Measurements from ENCODE around the gene GPR89A.
A peak's percentile ranks its signal among the peaks of the same experiment; 100 is the strongest.

The GPR89A gene

DNA sequence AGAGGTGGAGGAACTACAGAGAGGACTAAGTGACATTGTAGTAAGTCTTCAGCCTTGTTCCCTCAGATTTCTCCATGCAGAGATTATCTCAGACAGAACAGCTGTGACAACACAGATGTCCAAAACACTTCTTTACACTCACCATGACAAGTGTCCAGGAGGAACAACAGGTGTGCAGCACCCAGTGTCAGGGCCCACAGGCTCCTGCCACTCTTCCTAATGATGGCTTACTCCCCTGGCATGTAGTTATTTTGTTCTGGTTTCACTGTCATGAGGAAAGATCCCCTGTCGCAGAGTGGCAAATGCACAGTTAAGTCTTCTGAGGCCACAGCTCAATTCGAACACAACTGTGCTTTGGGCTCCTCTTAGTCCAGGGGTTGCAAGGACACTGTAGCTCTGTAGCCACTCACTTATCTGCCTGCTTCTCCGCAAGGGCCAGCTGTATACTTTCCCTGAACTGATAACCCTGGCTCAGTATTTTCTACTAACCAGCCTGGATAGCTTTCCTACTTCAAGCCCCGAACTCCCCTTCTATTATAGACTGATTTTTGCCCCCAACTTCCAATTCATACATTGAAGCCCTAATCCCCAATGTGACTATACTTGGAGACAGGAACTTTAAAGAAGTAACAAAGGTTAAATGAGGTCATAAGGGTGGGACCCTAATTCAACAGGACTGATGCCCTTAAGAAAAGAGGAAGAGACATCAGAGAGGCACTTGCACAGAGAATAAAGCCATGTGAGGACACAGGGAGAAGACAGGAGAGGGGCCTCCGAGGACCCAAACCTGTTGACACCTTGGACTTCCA lies 88.2 kb downstream of the GPR89A start:
- H3K4me1 ChIP-seq (ENCODE audit: control insufficient read depth, insufficient read depth, low read depth, low read length), result peaks cover 2% of the 10 kb centered on the region

DNA sequence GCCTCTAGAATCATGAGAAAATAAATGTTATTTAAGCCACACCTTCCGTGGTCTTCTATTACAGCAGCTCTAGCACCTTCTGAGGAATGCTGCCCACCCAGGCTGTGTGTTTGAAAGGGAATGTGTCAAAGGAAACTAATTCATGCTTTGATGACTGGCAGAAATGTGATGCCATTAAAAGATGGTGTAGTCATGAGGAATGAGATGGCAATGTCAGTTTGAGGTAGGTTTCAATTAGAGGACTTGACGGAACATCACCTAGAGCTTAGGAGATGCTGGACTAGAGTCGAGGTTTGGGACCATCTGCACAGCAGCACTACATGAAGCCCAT lies 88.8 kb downstream of the GPR89A start:
- Histone ChIP-seq H3K4me1 (ENCODE audit: control insufficient read depth, insufficient read depth, low read depth, low read length) (peaks cover 2% of the 10 kb centered on the region), H4K91ac (ENCODE audit: low read length) (no peak overlapping the region), H3K14ac (ENCODE audit: low read length in 2 of 2) (no peak overlapping the region), H4K8ac (ENCODE audit: low read length) (no peak overlapping the region), H3K18ac (ENCODE audit: low read depth in 1 of 2, low read length in 2 of 2) (no peak overlapping the region), H2BK5ac (ENCODE audit: low read depth, low read length, poor library complexity, severe bottlenecking) (no peak overlapping the region), H3K79me1 (replicated peaks; ENCODE audit: low read length, poor library complexity, severe bottlenecking) (peaks cover 4% of the 10 kb centered on the region), H3K4me2 (ENCODE audit: low read length, poor library complexity, severe bottlenecking) (no peak overlapping the region), H3K27me3 (ENCODE audit: control insufficient read depth in 1 of 2, insufficient read depth in 1 of 2, low read length in 2 of 2) (peaks cover 0 to 12% of the 10 kb centered on the region in 2 experiments), H2AK5ac (ENCODE audit: low read length, severe bottlenecking) (no peak overlapping the region), H3K23ac (ENCODE audit: low read length in 2 of 2) (no peak overlapping the region), H2BK15ac (ENCODE audit: low read depth, poor library complexity, severe bottlenecking) (no peak overlapping the region), H2BK120ac (ENCODE audit: low read depth, low read length) (no peak overlapping the region), H2BK12ac (ENCODE audit: low read length in 2 of 2) (no peak overlapping the region), H3K4ac (ENCODE audit: low read depth in 1 of 2, low read length in 2 of 2) (no peak overlapping the region), H2AFZ (ENCODE audit: low read depth, low read length) (no peak overlapping the region), H3K36me3 (ENCODE audit: control insufficient read depth in 1 of 2, insufficient read depth in 2 of 2, low read depth in 1 of 2, low read length in 2 of 2) (no peaks in the 10 kb centered on the region), H3K4me3 (ENCODE audit: insufficient read depth in 1 of 2, low read depth in 1 of 2, low read length in 2 of 2) (no peak overlapping the region), H3K9me3 (ENCODE audit: control insufficient read depth, low read length) (no peaks in the 10 kb centered on the region), H3K9ac (ENCODE audit: low read length) (no peak overlapping the region), H3K27ac (ENCODE audit: low read length, poor library complexity, severe bottlenecking) (no peak overlapping the region)
- DNase-seq, result no peak
- 98% methylated on average over 3 of the region's 3 CpGs for WGBS

More for the DNA sequence above, 88.2 kb downstream of the GPR89A start:
- Histone ChIP-seq H2BK15ac (ENCODE audit: low read depth, poor library complexity, severe bottlenecking) (no peak overlapping the region), H3K9me3 (ENCODE audit: control insufficient read depth, low read length) (no peaks in the 10 kb centered on the region), H3K14ac (ENCODE audit: low read length in 2 of 2) (no peak overlapping the region), H2AFZ (ENCODE audit: low read depth, low read length) (no peak overlapping the region), H2BK120ac (ENCODE audit: low read depth, low read length) (no peak overlapping the region), H2BK12ac (ENCODE audit: low read length in 2 of 2) (no peak overlapping the region), H4K91ac (ENCODE audit: low read length) (no peak overlapping the region), H2AK5ac (ENCODE audit: low read length, severe bottlenecking) (no peak overlapping the region), H3K18ac (ENCODE audit: low read depth in 1 of 2, low read length in 2 of 2) (no peak overlapping the region), H3K23ac (ENCODE audit: low read length in 2 of 2) (no peak overlapping the region), H3K79me1 (replicated peaks; ENCODE audit: low read length, poor library complexity, severe bottlenecking) (peaks cover 4% of the 10 kb centered on the region), H3K9ac (ENCODE audit: low read length) (no peak overlapping the region), H3K4me3 (ENCODE audit: insufficient read depth in 1 of 2, low read depth in 1 of 2, low read length in 2 of 2) (no peak overlapping the region), H3K4me2 (ENCODE audit: low read length, poor library complexity, severe bottlenecking) (no peak overlapping the region), H3K27ac (ENCODE audit: low read length, poor library complexity, severe bottlenecking) (no peak overlapping the region), H3K4ac (ENCODE audit: low read depth in 1 of 2, low read length in 2 of 2) (no peak overlapping the region), H2BK5ac (ENCODE audit: low read depth, low read length, poor library complexity, severe bottlenecking) (no peak overlapping the region), H3K27me3 (ENCODE audit: control insufficient read depth in 1 of 2, insufficient read depth in 1 of 2, low read length in 2 of 2) (peaks cover 0 to 12% of the 10 kb centered on the region in 2 experiments), H4K8ac (ENCODE audit: low read length) (no peak overlapping the region), H3K36me3 (ENCODE audit: control insufficient read depth in 1 of 2, insufficient read depth in 2 of 2, low read depth in 1 of 2, low read length in 2 of 2) (no peaks in the 10 kb centered on the region)
- DNase-seq, result no peak
- 80% methylated on average over 5 of the region's 5 CpGs for WGBS

GRCh38 chr1:145701306-145701862 lies 93.6 kb downstream of the GPR89A start:
- Histone ChIP-seq H4K91ac (ENCODE audit: low read length) (no peak overlapping the region), H3K23ac (ENCODE audit: low read length in 2 of 2) (no peak overlapping the region)
- WGBS, result 85% methylated on average over 2 of the region's 2 CpGs

DNA sequence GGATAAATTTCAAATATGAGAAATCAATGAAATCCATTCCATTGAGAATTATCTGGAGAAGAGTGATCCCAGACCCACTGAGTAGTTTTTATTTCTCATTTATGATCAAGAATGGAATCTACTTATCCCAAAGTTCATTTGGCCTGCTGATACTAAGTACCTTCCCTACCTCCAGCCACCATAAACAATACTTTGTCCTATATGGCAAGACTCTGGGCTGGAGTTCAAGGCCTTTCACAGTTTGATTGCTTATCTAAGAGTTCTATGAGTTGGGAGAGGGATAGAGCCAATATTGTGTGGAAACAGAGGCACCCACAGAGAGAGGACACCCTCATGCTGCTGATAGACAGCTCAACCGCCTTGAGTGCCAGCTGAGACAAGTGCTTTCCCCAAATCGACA lies 94.3 kb downstream of the GPR89A start:
- DNase-seq, result no peak
- H3K4me2 ChIP-seq (ENCODE audit: low read length, poor library complexity, severe bottlenecking), result no peak overlapping the region
- H2AFZ ChIP-seq (ENCODE audit: low read depth, low read length), result no peak overlapping the region
- H2BK120ac ChIP-seq (ENCODE audit: low read depth, low read length), result no peak overlapping the region
- no peak overlapping the region for H3K4ac ChIP-seq (ENCODE audit: low read depth in 1 of 2, low read length in 2 of 2)
- no peak overlapping the region for H3K14ac ChIP-seq (ENCODE audit: low read length in 2 of 2)
- H3K9me3 ChIP-seq (ENCODE audit: control insufficient read depth, low read length), result no peaks in the 10 kb centered on the region
- no peaks in the 10 kb centered on the region for H3K36me3 ChIP-seq (ENCODE audit: control insufficient read depth in 1 of 2, insufficient read depth in 2 of 2, low read depth in 1 of 2, low read length in 2 of 2)
- no peak overlapping the region for H2BK5ac ChIP-seq (ENCODE audit: low read depth, low read length, poor library complexity, severe bottlenecking)
- H4K8ac ChIP-seq (ENCODE audit: low read length), result no peak overlapping the region
- H3K23ac ChIP-seq (ENCODE audit: low read length in 2 of 2), result no peak overlapping the region
- H3K9ac ChIP-seq (ENCODE audit: low read length), result no peak overlapping the region
- H4K91ac ChIP-seq (ENCODE audit: low read length), result no peak overlapping the region
- H3K4me1 ChIP-seq (ENCODE audit: control insufficient read depth, insufficient read depth, low read depth, low read length), result peaks cover 8% of the 10 kb centered on the region
- WGBS, result 92% methylated on average over 2 of the region's 2 CpGs
- peaks cover 0 to 12% of the 10 kb centered on the region in 2 experiments for H3K27me3 ChIP-seq (ENCODE audit: control insufficient read depth in 1 of 2, insufficient read depth in 1 of 2, low read length in 2 of 2)
- no peak overlapping the region for H2AK5ac ChIP-seq (ENCODE audit: low read length, severe bottlenecking)
- no peak overlapping the region for H3K27ac ChIP-seq (ENCODE audit: low read length, poor library complexity, severe bottlenecking)
- no peak overlapping the region for H3K18ac ChIP-seq (ENCODE audit: low read depth in 1 of 2, low read length in 2 of 2)
- no peak overlapping the region for H2BK15ac ChIP-seq (ENCODE audit: low read depth, poor library complexity, severe bottlenecking)
- H3K79me1 ChIP-seq (replicated peaks; ENCODE audit: low read length, poor library complexity, severe bottlenecking), result peaks cover 4% of the 10 kb centered on the region
- no peak overlapping the region for H2BK12ac ChIP-seq (ENCODE audit: low read length in 2 of 2)
- no peak overlapping the region for H3K4me3 ChIP-seq (ENCODE audit: insufficient read depth in 1 of 2, low read depth in 1 of 2, low read length in 2 of 2)

More at GRCh38 chr1:145701306-145701862, 93.6 kb downstream of the GPR89A start:
- peak overlapping the region in 1 of 2 experiments; percentile 65 for H3K14ac ChIP-seq (ENCODE audit: low read length in 2 of 2)
- no peak overlapping the region for H3K4ac ChIP-seq (ENCODE audit: low read depth in 1 of 2, low read length in 2 of 2)
- H3K4me2 ChIP-seq (ENCODE audit: low read length, poor library complexity, severe bottlenecking), result no peak overlapping the region
- no peak overlapping the region for H4K8ac ChIP-seq (ENCODE audit: low read length)
- H2BK15ac ChIP-seq (ENCODE audit: low read depth, poor library complexity, severe bottlenecking), result no peak overlapping the region
- no peak overlapping the region for H3K18ac ChIP-seq (ENCODE audit: low read depth in 1 of 2, low read length in 2 of 2)
- peak overlapping the region; percentile 39 for H3K27ac ChIP-seq (ENCODE audit: low read length, poor library complexity, severe bottlenecking)
- H2BK5ac ChIP-seq (ENCODE audit: low read depth, low read length, poor library complexity, severe bottlenecking), result no peak overlapping the region
- H3K36me3 ChIP-seq (ENCODE audit: control insufficient read depth in 1 of 2, insufficient read depth in 2 of 2, low read depth in 1 of 2, low read length in 2 of 2), result no peaks in the 10 kb centered on the region
- DNase-seq, result peak; percentile 29
- H2AFZ ChIP-seq (ENCODE audit: low read depth, low read length), result no peak overlapping the region
- no peak overlapping the region for H2BK120ac ChIP-seq (ENCODE audit: low read depth, low read length)
- H3K9ac ChIP-seq (ENCODE audit: low read length), result no peak overlapping the region
- peaks cover 5% of the 10 kb centered on the region for H3K4me1 ChIP-seq (ENCODE audit: control insufficient read depth, insufficient read depth, low read depth, low read length)
- H2AK5ac ChIP-seq (ENCODE audit: low read length, severe bottlenecking), result no peak overlapping the region
- H3K79me1 ChIP-seq (replicated peaks; ENCODE audit: low read length, poor library complexity, severe bottlenecking), result peaks cover 4% of the 10 kb centered on the region
- H2BK12ac ChIP-seq (ENCODE audit: low read length in 2 of 2), result no peak overlapping the region
- H3K9me3 ChIP-seq (ENCODE audit: control insufficient read depth, low read length), result no peaks in the 10 kb centered on the region
- no peak overlapping the region for H3K4me3 ChIP-seq (ENCODE audit: insufficient read depth in 1 of 2, low read depth in 1 of 2, low read length in 2 of 2)
- H3K27me3 ChIP-seq (ENCODE audit: control insufficient read depth in 1 of 2, insufficient read depth in 1 of 2, low read length in 2 of 2), result peaks cover 0 to 12% of the 10 kb centered on the region in 2 experiments

Measured in mesenchymal stem cell (in vitro differentiated cells and primary cell).